Activated B cell treated with CpG ODN at 0.5 μM for 24 hours (primary cell): ENCODE measurements around the gene PRPH2. TPM values are rescaled to one million over a fixed set of nuclear protein-coding genes. Genes with fewer than 3 reads are reported as not detected.

Source experiments
- ATAC-seq: fragments of 200-7000 bp; cut with Tn5 transposase; one replicate; pipeline ENCODE4 v1.10.0; 2021; ENCODE audit warnings: low read depth, mild to moderate bottlenecking, moderate library complexity
- CTCF ChIA-PET: fragments of 350-600 bp; sonication (Branson Sonifier 250); formaldehyde crosslinking; loops from one replicate; lab custom pipeline; 2021; ENCODE audit warnings: antibody characterized with exemption; lab: Charles Lee
- POLR2A ChIA-PET: fragments of 350-600 bp; sonication (Branson Sonifier 250); formaldehyde crosslinking; loops from one replicate; lab custom pipeline; 2021; ENCODE audit warnings: antibody characterized with exemption; lab: Charles Lee
- DNase-seq: peaks from one replicate; pipeline ENCODE4 v3.0.0; 2022
- H3K27ac Mint-ChIP-seq: one replicate; pipeline ENCODE4 v1.8.0; 2020; ENCODE audit warnings: mixed read lengths
- H3K27me3 Mint-ChIP-seq: one replicate; pipeline ENCODE4 v1.8.0; 2021; ENCODE audit warnings: mixed read lengths
- H3K36me3 Mint-ChIP-seq: one replicate; pipeline ENCODE4 v1.8.0; 2021; ENCODE audit warnings: low read depth, mixed read lengths
- H3K4me1 Mint-ChIP-seq: one replicate; pipeline ENCODE4 v1.8.0; 2021; ENCODE audit warnings: mixed read lengths
- H3K4me3 Mint-ChIP-seq: one replicate; pipeline ENCODE4 v1.8.0; 2020; ENCODE audit warnings: mild to moderate bottlenecking, mixed read lengths
- H3K9me3 Mint-ChIP-seq: one replicate; pipeline ENCODE4 v1.8.0; 2020; ENCODE audit warnings: mixed read lengths
- CTCF ChIP-seq: fragments of 200-600 bp; IDR thresholded peaks from one replicate; pipeline ENCODE4 v1.8.0; 2022; ENCODE audit warnings: antibody characterized with exemption, mild to moderate bottlenecking
- intact Hi-C: fragments of 100-400 bp; cut with micrococcal nuclease; formaldehyde crosslinking; loops from one replicate; pipeline ENCODE4 v1.15.1; 2024
- total RNA-seq: library from RNA; stranded (reverse); gene quantifications from 2 replicates; pipeline ENCODE4 v1.2.3, GENCODE V29; 2022

The PRPH2 gene
- total RNA-seq, 1 donor from 2014 or later = not detected

GRCh38 chr6:42764911-42765648 is 42.7 kb upstream of the PRPH2 start:
- ATAC-seq (no peak), DNase-seq (no peak)
- Mint-ChIP-seq H3K36me3 (peaks cover 17% of the 10 kb centered on the region), H3K4me3 (no peak overlapping the region), H3K4me1 (peaks cover 3% of the 10 kb centered on the region), H3K27me3 (no peaks in the 10 kb centered on the region), H3K27ac (no peak overlapping the region), H3K9me3 (no peaks in the 10 kb centered on the region)
- intact Hi-C loops = no loop called here
- CTCF ChIA-PET = no interaction called here
- TF ChIP-seq CTCF = no peak
- POLR2A ChIA-PET = interaction anchor here (0.6 to 27.3 kb wide), 4 partner anchors 8 to 113 kb away, joined by 3 to 1220 read pairs (median 8); partner anchors contain the start of genes BICRAL and TBCC

GRCh38 chr6:42762950-42763349 is 40.6 kb upstream of the PRPH2 start:
- Mint-ChIP-seq H3K4me1 (peaks cover 2% of the 10 kb centered on the region), H3K36me3 (peaks cover 27% of the 10 kb centered on the region), H3K27me3 (no peaks in the 10 kb centered on the region), H3K27ac (no peak overlapping the region), H3K4me3 (no peak overlapping the region), H3K9me3 (no peaks in the 10 kb centered on the region)
- DNase-seq (no peak), ATAC-seq (no peak)
- ChIA-PET POLR2A (interaction anchor here (0.9 kb wide), 2 partner anchors 8 to 16 kb away, joined by 3 to 5 read pairs; no protein-coding TSS in a partner anchor), CTCF (interaction anchor here (0.6 kb wide), 1 partner anchor 31 kb away, joined by 3 read pairs; no protein-coding TSS in a partner anchor)
- TF ChIP-seq CTCF = no peak
- intact Hi-C loops = no loop called here

- Mint-ChIP-seq H3K27me3 (no peaks in the 10 kb centered on the region), H3K9me3 (no peaks in the 10 kb centered on the region), H3K4me1 (peaks cover 6% of the 10 kb centered on the region), H3K27ac (no peak overlapping the region), H3K4me3 (no peak overlapping the region), H3K36me3 (peaks cover 28% of the 10 kb centered on the region)
- no peak for DNase-seq
- ATAC-seq = no peak
- intact Hi-C loops = no loop called here
- ChIA-PET CTCF (interaction anchor here (0.6 kb wide), 1 partner anchor 31 kb away, joined by 3 read pairs; no protein-coding TSS in a partner anchor), POLR2A (interaction anchor here (0.9 to 2.0 kb wide), 3 partner anchors 8 to 18 kb away, joined by 4 to 17 read pairs (median 5); partner anchors contain the start of gene TBCC)
- no peak for TF ChIP-seq CTCF
Measured at GRCh38 chr6:42762426-42762859, 40.0 kb upstream of the PRPH2 start.

- DNase-seq = no peak
- peaks cover 7% of the 10 kb centered on the region for H3K4me1 Mint-ChIP-seq
- no peak overlapping the region for H3K27ac Mint-ChIP-seq
- no peaks in the 10 kb centered on the region for H3K9me3 Mint-ChIP-seq
- CTCF ChIA-PET = no interaction called here
- intact Hi-C loops = no loop called here
- no peak overlapping the region for H3K4me3 Mint-ChIP-seq
- POLR2A ChIA-PET = interaction anchor here (1.7 to 2.0 kb wide), 2 partner anchors 15 to 19 kb away, joined by 4 to 17 read pairs; partner anchors contain the start of gene TBCC
- H3K36me3 Mint-ChIP-seq = peaks cover 26% of the 10 kb centered on the region
- no peak for TF ChIP-seq CTCF
- no peak for ATAC-seq
- no peaks in the 10 kb centered on the region for H3K27me3 Mint-ChIP-seq
Measured at GRCh38 chr6:42761287-42762067, 39.1 kb upstream of the PRPH2 start.
